SK-N-SH (cell line): ENCODE measurements around the gene PBXIP1. TPM values are rescaled to one million over a fixed set of nuclear protein-coding genes. Genes with fewer than 3 reads are reported as not detected.

Experiments used
- CTCF ChIA-PET: fragments of 300-600, 350-600 bp; formaldehyde crosslinking; extraction: SDS; loops from one replicate; lab custom pipeline; 2021; lab: Yijun Ruan, JAX
- POLR2A ChIA-PET: fragments of 350-600 bp; sonication (Branson Sonifier 250); formaldehyde crosslinking; extraction: SDS; loops from one replicate; lab custom pipeline; 2020; ENCODE audit warnings: antibody characterized with exemption, inconsistent platforms; lab: Yijun Ruan, JAX
- DNase-seq: peaks from one replicate; pipeline ENCODE4 v3.0.0; 2012
- H2AFZ ChIP-seq: fragments of 200-600 bp; sonication (generic); 2 replicates; pipeline ENCODE4 v1.8.1; 2016; ENCODE audit warnings: antibody characterized with exemption, mild to moderate bottlenecking, low read depth
- H3F3A ChIP-seq: fragments of 200-600 bp; sonication (generic); replicated peaks from 2 replicates; pipeline ENCODE3; 2016; ENCODE audit warnings: antibody characterized with exemption, mild to moderate bottlenecking; ENCODE audit not compliant: insufficient read depth
- H3K27ac ChIP-seq, 2 experiments: fragments of 200-500 bp in 1 of 2; fragments of 200-600 bp in 1 of 2; sonication (Bioruptor generic) in 1 of 2; sonication (generic), shearing (Covaris generic) in 1 of 2; 2 replicates each; pipeline versions ENCODE4 v1.5.1 to v1.6.1; 2014 to 2016; ENCODE audit warnings: low read depth in 2 of 2, inconsistent platforms in 1 of 2, low read length in 1 of 2, mild to moderate bottlenecking in 1 of 2, mixed read lengths in 1 of 2
- H3K27me3 ChIP-seq: fragments of 200-600 bp; sonication (generic), shearing (Covaris generic); 2 replicates; pipeline ENCODE4 v1.6.1; 2016; ENCODE audit warnings: mixed run types; ENCODE audit not compliant: insufficient read depth
- H3K36me3 ChIP-seq, 2 experiments: fragments of 200-500 bp in 1 of 2; fragments of 200-600 bp in 1 of 2; sonication (Bioruptor generic) in 1 of 2; sonication (generic) in 1 of 2; replicated peaks in 1 of 2; 2 replicates each; pipeline versions ENCODE3 to v1.5.1; 2014 to 2016; ENCODE audit warnings: low read length in 1 of 2, mild to moderate bottlenecking in 1 of 2; ENCODE audit not compliant: insufficient read depth in 2 of 2, control insufficient read depth in 1 of 2
- H3K4me1 ChIP-seq, 2 experiments: fragments of 200-500 bp in 1 of 2; fragments of 200-600 bp in 1 of 2; sonication (Bioruptor generic) in 1 of 2; sonication (generic), shearing (Covaris generic) in 1 of 2; 2 replicates each; pipeline versions ENCODE4 v1.5.1 to v1.6.1; 2014 to 2016; ENCODE audit warnings: low read depth in 1 of 2, low read length in 1 of 2, mixed run types in 1 of 2; ENCODE audit not compliant: insufficient read depth in 2 of 2, control insufficient read depth in 1 of 2
- H3K4me2 ChIP-seq: fragments of 200-600 bp; sonication (generic), shearing (Covaris generic); 2 replicates; pipeline ENCODE4 v1.6.1; 2017; ENCODE audit warnings: mixed run types
- H3K4me3 ChIP-seq, 2 experiments: fragments of 200-500 bp in 1 of 2; fragments of 200-600 bp in 1 of 2; sonication (Bioruptor generic) in 1 of 2; sonication (generic), shearing (Covaris generic) in 1 of 2; 2 replicates each; pipeline versions ENCODE4 v1.5.1 to v1.8.1; 2014 to 2016; ENCODE audit warnings: low read depth in 2 of 2, inconsistent platforms in 1 of 2, low read length in 1 of 2, mild to moderate bottlenecking in 1 of 2, mixed read lengths in 1 of 2, moderate library complexity in 1 of 2
- H3K79me2 ChIP-seq: fragments of 200-600 bp; sonication (generic); 2 replicates; pipeline ENCODE4 v1.8.1; 2017; ENCODE audit warnings: mild to moderate bottlenecking; ENCODE audit not compliant: insufficient read depth
- H3K9ac ChIP-seq: fragments of 200-600 bp; sonication (generic); 2 replicates; pipeline ENCODE4 v1.6.1; 2017; ENCODE audit warnings: mixed run types
- H3K9me2 ChIP-seq: fragments of 200-600 bp; sonication (generic); 2 replicates; pipeline ENCODE4 v1.6.1; 2017; ENCODE audit warnings: mixed run types
- H3K9me3 ChIP-seq: fragments of 200-600 bp; sonication (generic); 2 replicates; pipeline ENCODE4 v1.6.1; 2017; ENCODE audit warnings: mixed run types, mild to moderate bottlenecking, moderate library complexity
- H4K20me1 ChIP-seq: fragments of 200-600 bp; sonication (generic); 2 replicates; pipeline ENCODE4 v1.6.1; 2017; ENCODE audit warnings: mild to moderate bottlenecking, mixed run types; ENCODE audit not compliant: insufficient read depth
- ELF1 ChIP-seq: IDR thresholded peaks from 2 replicates; pipeline ENCODE4 v1.4.0; 2012
- EP300 ChIP-seq, 2 experiments: IDR thresholded peaks; 2 replicates each; pipeline versions ENCODE4 v1.4.0 to v1.6.1; 2012; ENCODE audit warnings: borderline replicate concordance in 1 of 2, low read depth in 1 of 2, low read length in 1 of 2
- FOSL2 ChIP-seq: IDR thresholded peaks from 2 replicates; pipeline ENCODE4 v1.4.0; 2012; ENCODE audit warnings: low read depth, mild to moderate bottlenecking, moderate library complexity, borderline replicate concordance
- FOXJ3 ChIP-seq: sonication (generic); formaldehyde crosslinking; IDR thresholded peaks from 2 replicates; pipeline ENCODE4 v1.5.1; 2020; ENCODE audit warnings: mild to moderate bottlenecking, missing genetic modification reagents
- FOXM1 ChIP-seq: IDR thresholded peaks from 2 replicates; pipeline ENCODE4 v1.4.0; 2012; ENCODE audit warnings: low read depth, mild to moderate bottlenecking
- GABPA ChIP-seq: IDR thresholded peaks from 2 replicates; pipeline ENCODE4 v1.4.0; 2012; ENCODE audit warnings: low read depth, mild to moderate bottlenecking
- GATA2 ChIP-seq: sonication (generic); formaldehyde crosslinking; IDR thresholded peaks from 2 replicates; pipeline ENCODE4 v1.5.0; 2020; ENCODE audit warnings: mild to moderate bottlenecking, missing genetic modification reagents
- NFIC ChIP-seq: IDR thresholded peaks from 2 replicates; pipeline ENCODE4 v1.4.0; 2012; ENCODE audit warnings: borderline replicate concordance
- NRF1 ChIP-seq: IDR thresholded peaks from 2 replicates; pipeline ENCODE4 v1.6.1; 2012; ENCODE audit warnings: low read depth, mild to moderate bottlenecking, low read length
- RFX5 ChIP-seq: IDR thresholded peaks from 2 replicates; pipeline ENCODE4 v1.6.1; 2012; ENCODE audit warnings: mild to moderate bottlenecking, improper control_type of control experiment, low read length
- SIN3A ChIP-seq: IDR thresholded peaks from 2 replicates; pipeline ENCODE4 v1.6.1; 2012; ENCODE audit warnings: low read depth, mild to moderate bottlenecking, low read length, moderate library complexity, borderline replicate concordance
- SMC3 ChIP-seq: IDR thresholded peaks from 2 replicates; pipeline ENCODE4 v1.6.1; 2012; ENCODE audit warnings: low read depth, low read length, improper control_type of control experiment
- TCF12 ChIP-seq: IDR thresholded peaks from 2 replicates; pipeline ENCODE4 v1.4.0; 2012
- TEAD4 ChIP-seq: IDR thresholded peaks from 2 replicates; pipeline ENCODE4 v1.4.0; 2012; ENCODE audit warnings: mild to moderate bottlenecking, borderline replicate concordance; ENCODE audit not compliant: insufficient read depth
- YY1 ChIP-seq: IDR thresholded peaks from 2 replicates; pipeline ENCODE4 v1.4.0; 2012; ENCODE audit warnings: low read depth, mild to moderate bottlenecking
- WGBS: methylation state at CpG from one replicate; pipeline ENCODE4 v1.1.6; 2017; ENCODE audit warnings: low lambda C conversion rate; 5-methylcytosine and 5-hydroxymethylcytosine counted together
- polyA plus RNA-seq, 3 experiments: library from polyadenylated mRNA; depleted of rRNA; stranded (reverse); fragments of >200 nt; gene quantifications; 2 replicates each; pipeline ENCODE4 v1.2.3, GENCODE V29; 2012
- TF ChIP-seq, protein P1 (sequence below): IDR thresholded peaks from 2 replicates; pipeline ENCODE4 v1.6.1; 2012; ENCODE audit warnings: mild to moderate bottlenecking, low read depth, low read length, moderate library complexity
- TF ChIP-seq, protein P2 (sequence below): IDR thresholded peaks from 2 replicates; pipeline ENCODE4 v1.4.0; 2012; ENCODE audit warnings: low read depth, borderline replicate concordance
- TF ChIP-seq, protein P3 (sequence below): fragments of 150-350 bp; IDR thresholded peaks from 2 replicates; pipeline ENCODE4 v1.6.1; 2017; ENCODE audit warnings: antibody characterized with exemption, low read length, low read depth, borderline replicate concordance
- TF ChIP-seq, protein P4 (sequence below): fragments of 150-350 bp; IDR thresholded peaks from 2 replicates; pipeline ENCODE4 v1.6.1; 2016; ENCODE audit warnings: mild to moderate bottlenecking, low read depth, low read length
- TF ChIP-seq, protein P5 (sequence below): fragments of 200-600 bp; sonication (generic); IDR thresholded peaks from 2 replicates; pipeline ENCODE4 v1.6.1; 2017; ENCODE audit warnings: antibody characterized with exemption, mild to moderate bottlenecking, moderate library complexity

Gene PBXIP1
- polyA plus RNA-seq, 1 of the 3 experiments (the other 2 are of a cell fraction) = 55.9 TPM

DNA sequence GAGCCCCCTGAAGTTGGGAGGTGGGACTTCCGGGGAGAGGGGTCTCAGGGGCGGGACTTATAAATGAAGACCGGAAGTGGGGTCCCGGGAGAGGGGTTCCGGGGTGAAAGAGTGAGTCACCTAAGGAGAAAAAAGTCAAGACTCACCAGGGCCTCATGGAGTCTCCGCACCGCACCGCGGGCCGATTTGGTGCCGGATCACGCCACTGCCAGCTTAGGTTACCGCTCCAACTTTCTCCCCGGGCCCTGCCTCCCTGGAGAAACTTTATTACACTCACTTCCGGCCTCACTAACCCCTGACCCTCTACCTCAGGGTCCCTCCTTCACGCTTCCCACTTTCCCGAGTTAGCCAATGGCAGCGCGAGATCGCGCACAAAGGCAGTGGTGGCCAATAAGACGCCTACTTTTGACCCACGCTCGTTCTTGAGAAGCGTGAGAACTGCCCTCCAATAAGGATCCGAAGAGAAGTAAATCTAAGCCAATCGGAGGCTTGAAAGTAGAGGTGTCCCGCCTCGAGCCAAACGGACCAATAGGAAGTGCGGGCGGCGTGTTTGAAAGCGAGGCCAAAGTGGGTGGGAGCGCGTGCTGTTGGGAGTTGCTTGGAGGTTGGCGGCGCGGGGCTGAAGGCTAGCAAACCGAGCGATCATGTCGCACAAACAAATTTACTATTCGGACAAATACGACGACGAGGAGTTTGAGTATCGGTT lies 18.4 kb upstream of the PBXIP1 start, which contains the start of gene CKS1B (continued):
- TF ChIP-seq, protein P1, sequence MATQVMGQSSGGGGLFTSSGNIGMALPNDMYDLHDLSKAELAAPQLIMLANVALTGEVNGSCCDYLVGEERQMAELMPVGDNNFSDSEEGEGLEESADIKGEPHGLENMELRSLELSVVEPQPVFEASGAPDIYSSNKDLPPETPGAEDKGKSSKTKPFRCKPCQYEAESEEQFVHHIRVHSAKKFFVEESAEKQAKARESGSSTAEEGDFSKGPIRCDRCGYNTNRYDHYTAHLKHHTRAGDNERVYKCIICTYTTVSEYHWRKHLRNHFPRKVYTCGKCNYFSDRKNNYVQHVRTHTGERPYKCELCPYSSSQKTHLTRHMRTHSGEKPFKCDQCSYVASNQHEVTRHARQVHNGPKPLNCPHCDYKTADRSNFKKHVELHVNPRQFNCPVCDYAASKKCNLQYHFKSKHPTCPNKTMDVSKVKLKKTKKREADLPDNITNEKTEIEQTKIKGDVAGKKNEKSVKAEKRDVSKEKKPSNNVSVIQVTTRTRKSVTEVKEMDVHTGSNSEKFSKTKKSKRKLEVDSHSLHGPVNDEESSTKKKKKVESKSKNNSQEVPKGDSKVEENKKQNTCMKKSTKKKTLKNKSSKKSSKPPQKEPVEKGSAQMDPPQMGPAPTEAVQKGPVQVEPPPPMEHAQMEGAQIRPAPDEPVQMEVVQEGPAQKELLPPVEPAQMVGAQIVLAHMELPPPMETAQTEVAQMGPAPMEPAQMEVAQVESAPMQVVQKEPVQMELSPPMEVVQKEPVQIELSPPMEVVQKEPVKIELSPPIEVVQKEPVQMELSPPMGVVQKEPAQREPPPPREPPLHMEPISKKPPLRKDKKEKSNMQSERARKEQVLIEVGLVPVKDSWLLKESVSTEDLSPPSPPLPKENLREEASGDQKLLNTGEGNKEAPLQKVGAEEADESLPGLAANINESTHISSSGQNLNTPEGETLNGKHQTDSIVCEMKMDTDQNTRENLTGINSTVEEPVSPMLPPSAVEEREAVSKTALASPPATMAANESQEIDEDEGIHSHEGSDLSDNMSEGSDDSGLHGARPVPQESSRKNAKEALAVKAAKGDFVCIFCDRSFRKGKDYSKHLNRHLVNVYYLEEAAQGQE = no peak
- TF ChIP-seq TEAD4 = no peak
- peak; percentile 52; the same call in 1 of the 2 replicates for TF ChIP-seq FOSL2
- no peak for TF ChIP-seq NFIC
- TF ChIP-seq RFX5 = 0 out of 2 replicates have a peak, but pooled peaks have one; percentile 75
- TF ChIP-seq ELF1 = peak; percentile 75
- TF ChIP-seq GATA2 (CRISPR knock-in tag) = no peak
- peak; percentile 50; the same call in 1 of the 2 replicates for TF ChIP-seq FOXM1

DNA sequence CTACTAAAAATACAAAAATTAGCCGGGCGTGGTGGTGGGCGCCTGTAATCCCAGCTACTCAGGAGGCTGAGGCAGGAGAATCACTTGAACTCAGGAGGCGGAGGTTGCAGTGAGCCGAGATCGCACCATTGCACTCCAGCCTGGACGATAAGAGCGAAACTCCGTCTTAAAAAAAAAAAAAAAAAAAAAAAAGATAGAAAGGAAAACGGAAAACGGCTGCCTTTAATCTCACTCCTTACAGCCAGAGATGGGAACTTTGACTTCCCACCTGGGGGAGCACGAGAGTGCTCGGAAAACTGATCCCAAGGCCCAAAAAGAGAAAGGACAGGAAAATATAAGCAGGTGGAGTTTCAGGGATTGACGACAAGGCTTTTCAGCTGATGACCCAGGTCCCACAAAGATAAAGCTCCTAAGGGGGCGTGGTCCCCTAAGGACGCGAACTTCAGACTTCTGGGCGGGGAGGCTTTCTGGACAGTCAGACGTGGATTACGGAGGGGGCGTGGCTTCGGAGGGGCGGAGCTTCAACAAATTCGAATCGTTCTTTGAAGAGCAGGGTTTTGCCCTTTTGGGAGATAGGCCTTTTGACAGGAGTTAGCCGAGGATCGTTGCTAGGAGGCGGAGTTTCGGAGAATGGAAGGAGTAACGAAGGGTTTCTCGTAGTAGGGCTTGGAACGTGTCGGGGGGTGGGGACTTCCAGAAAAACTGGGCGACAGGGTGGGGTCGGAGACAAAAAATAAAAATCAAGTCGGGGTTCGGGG lies 17.6 kb upstream of the PBXIP1 start:
- Histone ChIP-seq H3K36me3 (peaks cover 3 to 10% of the 10 kb centered on the region in 2 experiments), H3F3A (peaks cover 36% of the 10 kb centered on the region), H3K4me3 (peak overlapping the region; percentile 67 to 79), H4K20me1 (peaks cover 10% of the 10 kb centered on the region; the same call in 1 of the 2 replicates), H3K4me1 (peaks cover 27 to 61% of the 10 kb centered on the region in 2 experiments), H3K9me2 (no peaks in the 10 kb centered on the region), H3K79me2 (peaks cover 70% of the 10 kb centered on the region), H3K27me3 (no peaks in the 10 kb centered on the region), H2AFZ (no peak overlapping the region), H3K27ac (peak overlapping the region; percentile 97 to 99), H3K9ac (peak overlapping the region; percentile 88), H3K9me3 (no peaks in the 10 kb centered on the region), H3K4me2 (peak overlapping the region; percentile 98)
- ChIA-PET POLR2A (interaction anchor here (0.7 to 3.1 kb wide), 7 partner anchors 9 to 26 kb away, joined by 3 to 13 read pairs (median 3); partner anchors contain the start of genes FLAD1, LENEP, PBXIP1 and PYGO2), CTCF (interaction anchor here (1.0 to 37.5 kb wide), 10 partner anchors 9 to 494 kb away, joined by 3 to 640 read pairs (median 6); partner anchors contain the start of genes FLAD1, LENEP and ZBTB7B)
- 5% methylated on average over 37 of the region's 37 CpGs for WGBS
- peak; percentile 75 for DNase-seq
- TF ChIP-seq YY1 (no peak), EP300 (IDR thresholded peaks at IDR 0.05; ENCODE audit: borderline replicate concordance in 1 of 2, low read depth in 1 of 2, low read length in 1 of 2) (no peak; a peak in 1 of 4 replicates), TCF12 (no peak), GABPA (no peak), SIN3A (no peak; the same call in 1 of the 2 replicates), FOSL2 (no peak), NRF1 (no peak), SMC3 (no peak), FOXJ3 (CRISPR knock-in tag) (no peak), NFIC (no peak)
- TF ChIP-seq, protein P2, sequence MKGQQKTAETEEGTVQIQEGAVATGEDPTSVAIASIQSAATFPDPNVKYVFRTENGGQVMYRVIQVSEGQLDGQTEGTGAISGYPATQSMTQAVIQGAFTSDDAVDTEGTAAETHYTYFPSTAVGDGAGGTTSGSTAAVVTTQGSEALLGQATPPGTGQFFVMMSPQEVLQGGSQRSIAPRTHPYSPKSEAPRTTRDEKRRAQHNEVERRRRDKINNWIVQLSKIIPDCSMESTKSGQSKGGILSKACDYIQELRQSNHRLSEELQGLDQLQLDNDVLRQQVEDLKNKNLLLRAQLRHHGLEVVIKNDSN = no peak
- TF ChIP-seq, protein P3, sequence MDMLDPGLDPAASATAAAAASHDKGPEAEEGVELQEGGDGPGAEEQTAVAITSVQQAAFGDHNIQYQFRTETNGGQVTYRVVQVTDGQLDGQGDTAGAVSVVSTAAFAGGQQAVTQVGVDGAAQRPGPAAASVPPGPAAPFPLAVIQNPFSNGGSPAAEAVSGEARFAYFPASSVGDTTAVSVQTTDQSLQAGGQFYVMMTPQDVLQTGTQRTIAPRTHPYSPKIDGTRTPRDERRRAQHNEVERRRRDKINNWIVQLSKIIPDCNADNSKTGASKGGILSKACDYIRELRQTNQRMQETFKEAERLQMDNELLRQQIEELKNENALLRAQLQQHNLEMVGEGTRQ = no peak
- TF ChIP-seq, protein P4, sequence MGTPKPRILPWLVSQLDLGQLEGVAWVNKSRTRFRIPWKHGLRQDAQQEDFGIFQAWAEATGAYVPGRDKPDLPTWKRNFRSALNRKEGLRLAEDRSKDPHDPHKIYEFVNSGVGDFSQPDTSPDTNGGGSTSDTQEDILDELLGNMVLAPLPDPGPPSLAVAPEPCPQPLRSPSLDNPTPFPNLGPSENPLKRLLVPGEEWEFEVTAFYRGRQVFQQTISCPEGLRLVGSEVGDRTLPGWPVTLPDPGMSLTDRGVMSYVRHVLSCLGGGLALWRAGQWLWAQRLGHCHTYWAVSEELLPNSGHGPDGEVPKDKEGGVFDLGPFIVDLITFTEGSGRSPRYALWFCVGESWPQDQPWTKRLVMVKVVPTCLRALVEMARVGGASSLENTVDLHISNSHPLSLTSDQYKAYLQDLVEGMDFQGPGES = no peak
- TF ChIP-seq, protein P5, sequence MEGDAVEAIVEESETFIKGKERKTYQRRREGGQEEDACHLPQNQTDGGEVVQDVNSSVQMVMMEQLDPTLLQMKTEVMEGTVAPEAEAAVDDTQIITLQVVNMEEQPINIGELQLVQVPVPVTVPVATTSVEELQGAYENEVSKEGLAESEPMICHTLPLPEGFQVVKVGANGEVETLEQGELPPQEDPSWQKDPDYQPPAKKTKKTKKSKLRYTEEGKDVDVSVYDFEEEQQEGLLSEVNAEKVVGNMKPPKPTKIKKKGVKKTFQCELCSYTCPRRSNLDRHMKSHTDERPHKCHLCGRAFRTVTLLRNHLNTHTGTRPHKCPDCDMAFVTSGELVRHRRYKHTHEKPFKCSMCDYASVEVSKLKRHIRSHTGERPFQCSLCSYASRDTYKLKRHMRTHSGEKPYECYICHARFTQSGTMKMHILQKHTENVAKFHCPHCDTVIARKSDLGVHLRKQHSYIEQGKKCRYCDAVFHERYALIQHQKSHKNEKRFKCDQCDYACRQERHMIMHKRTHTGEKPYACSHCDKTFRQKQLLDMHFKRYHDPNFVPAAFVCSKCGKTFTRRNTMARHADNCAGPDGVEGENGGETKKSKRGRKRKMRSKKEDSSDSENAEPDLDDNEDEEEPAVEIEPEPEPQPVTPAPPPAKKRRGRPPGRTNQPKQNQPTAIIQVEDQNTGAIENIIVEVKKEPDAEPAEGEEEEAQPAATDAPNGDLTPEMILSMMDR = no peak; the same call in 1 of the 2 replicates
